Subcutaneous adipose tissue (tissue), 4 donors: ENCODE results near the gene CDT1. TPM values are rescaled to one million over a fixed set of nuclear protein-coding genes. Genes with fewer than 3 reads are reported as not detected.

Source experiments
- CTCF ChIP-seq: fragments of 450-650 bp; IDR thresholded peaks from one replicate; pipeline ENCODE4 v1.5.1; 2016; ENCODE audit warnings: low read depth, mild to moderate bottlenecking, control low read depth, antibody characterized with exemption, moderate library complexity
- total RNA-seq, 4 donors: library from RNA; depleted of rRNA; stranded (reverse); fragments of >200 nt; gene quantifications; one replicate each; pipeline ENCODE4 v1.1.0, GENCODE V29; 2016

The CDT1 gene
- total RNA-seq, 4 donors from 2014 or later = 1.1 to 2.0 TPM; not detected in 2

- TF ChIP-seq CTCF = no peak
Measured at GRCh38 chr16:88798772-88799455, 4.7 kb upstream of the CDT1 start.

- TF ChIP-seq CTCF = no peak
Measured at GRCh38 chr16:88799569-88800276, 3.9 kb upstream of the CDT1 start.

GRCh38 chr16:88800277-88800592, 3.4 kb upstream of the CDT1 start:
- TF ChIP-seq CTCF = no peak

- no peak for TF ChIP-seq CTCF
Measured at GRCh38 chr16:88804173-88804551, 573 bp downstream of the CDT1 start.

GRCh38 chr16:88804552-88805339, 1.2 kb downstream of the CDT1 start:
- no peak for TF ChIP-seq CTCF

GRCh38 chr16:88805340-88805715, 1.7 kb downstream of the CDT1 start:
- no peak for TF ChIP-seq CTCF

- no peak for TF ChIP-seq CTCF
Measured at GRCh38 chr16:88805887-88806393, 2.4 kb downstream of the CDT1 start.
